GM12873 (cell line): Measurements from ENCODE around the gene CLIC6.

Source experiments
- CTCF ChIP-seq: IDR thresholded peaks from 2 replicates; pipeline ENCODE4 v1.5.1; 2012; ENCODE audit warnings: low read depth, mild to moderate bottlenecking, moderate library complexity, low read length, control low read depth; ENCODE audit not compliant: insufficient read depth; ENCODE audit errors: missing control alignments

CLIC6 gene

GRCh38 chr21:34740198-34740597 lies 71.4 kb downstream of the CLIC6 start:
- TF ChIP-seq CTCF = no peak

GRCh38 chr21:34743285-34743684 lies 74.5 kb downstream of the CLIC6 start:
- TF ChIP-seq CTCF = no peak

GRCh38 chr21:34743831-34744230 lies 75.0 kb downstream of the CLIC6 start:
- no peak for TF ChIP-seq CTCF

- TF ChIP-seq CTCF = no peak
Measured at GRCh38 chr21:34744801-34745200, 76.0 kb downstream of the CLIC6 start.

GRCh38 chr21:34745557-34746255 lies 76.9 kb downstream of the CLIC6 start:
- TF ChIP-seq CTCF = peak; percentile 84

GRCh38 chr21:34748862-34749261 lies 80.1 kb downstream of the CLIC6 start:
- no peak for TF ChIP-seq CTCF

GRCh38 chr21:34754690-34755647 lies 86.2 kb downstream of the CLIC6 start:
- TF ChIP-seq CTCF = no peak
